GM23248 (cell line): ENCODE data around the gene TES. TPM values are rescaled to one million over a fixed set of nuclear protein-coding genes. Genes with fewer than 3 reads are reported as not detected.

Source experiments
- DNase-seq: peaks from one replicate; pipeline ENCODE4 v3.0.0-alpha.2; 2015
- H2AFZ ChIP-seq: fragments of 200-600 bp; sonication (generic); 2 replicates; pipeline ENCODE4 v1.6.1; 2016; ENCODE audit warnings: antibody characterized with exemption
- H3F3A ChIP-seq: fragments of 200-600 bp; sonication (generic); 2 replicates; pipeline ENCODE4 v1.6.1; 2016; ENCODE audit warnings: mild to moderate bottlenecking, antibody characterized with exemption, mixed run types; ENCODE audit not compliant: insufficient read depth
- H3K27ac ChIP-seq: fragments of 200-600 bp; sonication (generic); 2 replicates; pipeline ENCODE4 v1.5.1; 2016; ENCODE audit warnings: mild to moderate bottlenecking
- H3K27me3 ChIP-seq: fragments of 200-600 bp; sonication (generic); replicated peaks from 2 replicates; pipeline ENCODE4 v1.6.1; 2016; ENCODE audit warnings: mild to moderate bottlenecking; ENCODE audit not compliant: insufficient read depth
- H3K36me3 ChIP-seq: fragments of 200-600 bp; sonication (generic); 2 replicates; pipeline ENCODE4 v1.6.1; 2016; ENCODE audit warnings: low read depth, mild to moderate bottlenecking
- H3K4me1 ChIP-seq: fragments of 200-600 bp; sonication (generic); 2 replicates; pipeline ENCODE4 v1.6.1; 2016; ENCODE audit warnings: mild to moderate bottlenecking; ENCODE audit not compliant: insufficient read depth
- H3K4me2 ChIP-seq: fragments of 200-600 bp; sonication (generic); one replicate; pipeline ENCODE4 v1.6.1; 2016; ENCODE audit warnings: mild to moderate bottlenecking; ENCODE audit not compliant: unreplicated experiment
- H3K4me3 ChIP-seq: fragments of 200-600 bp; sonication (generic); 2 replicates; pipeline ENCODE4 v1.5.1; 2016; ENCODE audit warnings: mild to moderate bottlenecking
- H3K79me2 ChIP-seq: fragments of 200-600 bp; sonication (generic); 2 replicates; pipeline ENCODE4 v1.6.1; 2016; ENCODE audit warnings: mild to moderate bottlenecking; ENCODE audit not compliant: insufficient read depth
- H3K9ac ChIP-seq: fragments of 200-600 bp; sonication (generic); 2 replicates; pipeline ENCODE4 v1.6.1; 2016; ENCODE audit warnings: mild to moderate bottlenecking
- H3K9me2 ChIP-seq: fragments of 200-600 bp; sonication (generic); 2 replicates; pipeline ENCODE4 v1.6.1; 2016; ENCODE audit warnings: mixed run types, mild to moderate bottlenecking, moderate library complexity; ENCODE audit not compliant: insufficient read depth
- H3K9me3 ChIP-seq: fragments of 200-600 bp; sonication (generic); one replicate; pipeline ENCODE4 v1.6.1; 2017; ENCODE audit warnings: low read depth
- H4K20me1 ChIP-seq: fragments of 200-600 bp; sonication (generic); 2 replicates; pipeline ENCODE4 v1.6.0; 2016; ENCODE audit not compliant: insufficient read depth
- EZH2 ChIP-seq: fragments of 200-600 bp; sonication (generic); IDR thresholded peaks from 2 replicates; pipeline ENCODE4 v1.6.1; 2018; ENCODE audit warnings: antibody characterized with exemption, mild to moderate bottlenecking; ENCODE audit not compliant: insufficient read depth, poor library complexity, severe bottlenecking
- EZH2phosphoT487 ChIP-seq: fragments of 200-600 bp; sonication (generic); IDR thresholded peaks from 2 replicates; pipeline ENCODE4 v1.6.1; 2018; ENCODE audit warnings: antibody characterized with exemption, moderate library complexity, mild to moderate bottlenecking, low read depth; ENCODE audit not compliant: insufficient read depth
- WGBS, 2 experiments: methylation state at CpG; one replicate each; pipeline ENCODE4 v1.1.6; 2015 to 2017; ENCODE audit warnings: low lambda C conversion rate in 2 of 2, low coverage in 1 of 2; ENCODE audit errors: missing lambda C conversion rate in 2 of 2; 5-methylcytosine and 5-hydroxymethylcytosine counted together
- in situ Hi-C: fragments of 300-500 bp; cut with MboI; formaldehyde crosslinking; loops from 2 replicates; pipeline ENCODE4 v1.15.0; 2020
- polyA plus RNA-seq: library from polyadenylated mRNA; unstranded; fragments of >200 nt; fragmentation: Nextera tagmentation; extraction: Ambion mirVana; gene quantifications from 2 replicates; pipeline ENCODE4 v1.2.1, GENCODE V29; 2016
- total RNA-seq: library from RNA; depleted of rRNA; stranded (reverse); fragments of >200 nt; shearing (Covaris generic); gene quantifications from 2 replicates; pipeline ENCODE4 v1.2.3, GENCODE V29; 2014

Gene TES
- total and polyA plus RNA-seq, 2 experiments from 2014 or later, result 32.5 to 41.5 TPM

DNA sequence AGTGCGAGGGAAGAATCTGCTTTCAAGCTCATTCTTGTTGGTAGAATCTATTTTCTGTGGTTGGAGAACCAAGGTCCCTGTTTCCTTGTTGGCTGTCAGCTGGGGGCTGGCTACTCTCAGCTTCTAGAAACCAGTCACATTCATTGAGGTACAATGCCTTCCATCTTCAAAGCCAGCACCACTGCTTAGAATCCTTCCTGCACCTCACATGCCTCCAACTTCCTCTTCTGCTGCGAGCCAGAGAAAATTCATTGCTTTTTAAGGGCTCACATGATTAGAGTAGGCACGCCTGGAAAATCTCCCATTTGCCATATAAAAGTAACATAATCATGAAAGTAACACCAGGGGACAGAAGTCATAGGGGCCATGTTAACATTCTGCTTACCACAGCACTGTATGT is 28.7 kb downstream of the TES start:
- H3F3A ChIP-seq, result 0 out of 2 replicates have a peak, but pooled peaks cover 7% of the 10 kb centered on the region
- 91 to 94% methylated on average over 3 of the region's 3 CpGs for WGBS, 2 experiments
- no peak for DNase-seq
- no peak overlapping the region for H3K4me3 ChIP-seq
- no peaks in the 10 kb centered on the region for H3K79me2 ChIP-seq
- H3K9me3 ChIP-seq, result no peaks in the 10 kb centered on the region
- H3K27ac ChIP-seq, result no peak overlapping the region
- in situ Hi-C loops, result loop anchor here (5.0 kb wide), 1 partner anchor 62 kb away; no protein-coding TSS in a partner anchor
- no peak for TF ChIP-seq EZH2
- TF ChIP-seq EZH2phosphoT487, result no peak
- no peak overlapping the region for H2AFZ ChIP-seq
- H3K27me3 ChIP-seq, result no peaks in the 10 kb centered on the region
- H3K36me3 ChIP-seq, result no peaks in the 10 kb centered on the region
- H4K20me1 ChIP-seq, result no peaks in the 10 kb centered on the region
- H3K4me2 ChIP-seq, result no peak overlapping the region
- no peaks in the 10 kb centered on the region for H3K9me2 ChIP-seq
- peaks cover 23% of the 10 kb centered on the region for H3K4me1 ChIP-seq
- H3K9ac ChIP-seq, result no peak overlapping the region

DNA sequence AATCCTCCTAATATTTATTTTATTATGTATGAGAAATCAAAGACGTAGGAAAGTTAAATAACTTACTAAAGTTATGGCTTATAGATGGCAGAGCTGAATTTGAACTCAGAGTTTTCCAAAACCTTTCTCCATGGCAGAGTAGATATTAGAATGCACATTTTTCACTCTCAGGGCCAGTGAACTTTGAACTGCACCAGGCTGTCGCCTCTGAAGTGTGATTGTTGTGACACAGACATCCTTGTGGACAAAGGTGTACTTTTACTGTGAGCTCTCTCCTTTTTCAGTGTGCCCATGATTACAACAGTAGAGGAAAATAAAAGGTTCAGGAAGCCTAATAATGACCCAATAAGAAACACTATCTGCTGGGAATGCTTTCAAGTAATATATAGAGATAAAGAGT is 29.1 kb downstream of the TES start:
- no peak overlapping the region for H3K4me2 ChIP-seq
- 97 to 98% methylated on average over 2 of the region's 2 CpGs for WGBS, 2 experiments
- in situ Hi-C loops, result loop anchor here (5.0 kb wide), 1 partner anchor 62 kb away; no protein-coding TSS in a partner anchor
- H3K27ac ChIP-seq, result no peak overlapping the region
- H2AFZ ChIP-seq, result no peak overlapping the region
- H3F3A ChIP-seq, result 0 out of 2 replicates have a peak, but pooled peaks cover 7% of the 10 kb centered on the region
- no peak for DNase-seq
- TF ChIP-seq EZH2 (no peak), EZH2phosphoT487 (no peak)
- H3K9me2 ChIP-seq, result no peaks in the 10 kb centered on the region
- H3K4me3 ChIP-seq, result no peak overlapping the region
- H3K4me1 ChIP-seq, result peaks cover 23% of the 10 kb centered on the region
- no peaks in the 10 kb centered on the region for H3K79me2 ChIP-seq
- no peaks in the 10 kb centered on the region for H3K9me3 ChIP-seq
- H3K9ac ChIP-seq, result no peak overlapping the region
- H3K27me3 ChIP-seq, result no peaks in the 10 kb centered on the region
- no peaks in the 10 kb centered on the region for H3K36me3 ChIP-seq
- H4K20me1 ChIP-seq, result no peaks in the 10 kb centered on the region

DNA sequence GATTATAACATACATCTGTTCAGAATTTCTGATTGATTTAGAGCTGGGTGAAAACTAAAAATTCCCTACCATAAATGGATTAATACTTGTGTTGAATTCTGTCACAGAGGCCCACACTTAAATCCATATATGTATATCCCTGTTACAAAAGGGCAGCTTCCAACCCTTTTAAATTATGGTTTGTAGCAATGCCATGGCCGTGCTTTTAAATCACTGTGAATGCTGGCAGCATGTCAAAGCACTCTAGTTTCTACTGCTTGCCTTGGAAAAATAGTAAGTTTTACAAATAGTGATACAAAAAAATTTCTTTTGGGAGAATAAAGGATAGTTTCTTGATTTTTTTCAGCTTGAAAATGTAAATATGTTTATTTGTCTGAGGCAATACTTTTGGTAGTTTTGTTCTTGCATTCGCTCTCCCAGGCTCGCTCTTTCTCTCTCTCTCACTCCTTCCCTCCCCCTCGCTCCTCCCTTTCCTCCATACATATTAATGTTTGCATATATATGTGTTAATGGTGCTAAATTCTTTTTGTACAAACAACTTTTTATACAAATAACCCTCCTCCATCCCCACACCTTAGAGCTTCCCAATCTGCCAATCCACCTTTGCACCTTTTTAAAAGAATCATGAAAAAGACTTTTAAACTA is 29.8 kb downstream of the TES start:
- Histone ChIP-seq H3K27ac (no peak overlapping the region), H2AFZ (no peak overlapping the region), H3K4me1 (peaks cover 23% of the 10 kb centered on the region), H3K36me3 (no peaks in the 10 kb centered on the region), H3K4me2 (no peak overlapping the region), H3K4me3 (no peak overlapping the region), H3K27me3 (no peaks in the 10 kb centered on the region), H3K9me3 (no peaks in the 10 kb centered on the region), H3K79me2 (no peaks in the 10 kb centered on the region), H3K9me2 (no peaks in the 10 kb centered on the region), H4K20me1 (no peaks in the 10 kb centered on the region), H3F3A (0 out of 2 replicates have a peak, but pooled peaks cover 7% of the 10 kb centered on the region), H3K9ac (no peak overlapping the region)
- no peak for TF ChIP-seq EZH2
- TF ChIP-seq EZH2phosphoT487, result no peak
- WGBS, 2 experiments, result 82 to 85% methylated on average over 4 of the region's 4 CpGs
- in situ Hi-C loops, result no loop called here
- no peak for DNase-seq

DNA sequence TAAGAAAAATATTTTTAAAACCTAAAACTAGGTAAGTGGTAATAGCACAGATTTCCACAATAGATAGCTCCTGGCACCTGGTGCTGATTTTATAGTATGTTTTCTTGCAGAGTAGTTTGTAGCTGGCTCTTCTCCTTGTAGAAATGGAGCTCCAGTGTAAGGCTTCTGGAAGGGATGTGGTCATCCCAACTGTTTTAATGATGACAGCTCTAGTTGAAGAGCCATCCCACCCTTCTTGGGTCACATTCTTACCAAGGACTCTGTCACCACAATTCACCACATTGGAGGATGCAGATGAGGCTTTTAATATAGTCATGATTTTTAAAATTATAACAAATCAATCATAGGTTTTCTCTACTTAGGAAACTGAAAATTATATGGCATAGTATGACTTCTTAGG is 31.0 kb downstream of the TES start:
- no peak overlapping the region for H3K4me3 ChIP-seq
- 0 out of 2 replicates have a peak, but pooled peaks cover 7% of the 10 kb centered on the region for H3F3A ChIP-seq
- no peaks in the 10 kb centered on the region for H3K27me3 ChIP-seq
- no peak for DNase-seq
- no peaks in the 10 kb centered on the region for H3K9me2 ChIP-seq
- no peaks in the 10 kb centered on the region for H3K36me3 ChIP-seq
- TF ChIP-seq EZH2 (no peak), EZH2phosphoT487 (no peak)
- H3K4me2 ChIP-seq, result no peak overlapping the region
- H2AFZ ChIP-seq, result no peak overlapping the region
- no peaks in the 10 kb centered on the region for H4K20me1 ChIP-seq
- no peaks in the 10 kb centered on the region for H3K79me2 ChIP-seq
- no peak overlapping the region for H3K27ac ChIP-seq
- in situ Hi-C loops, result no loop called here
- H3K4me1 ChIP-seq, result peaks cover 23% of the 10 kb centered on the region
- H3K9me3 ChIP-seq, result no peaks in the 10 kb centered on the region
- no peak overlapping the region for H3K9ac ChIP-seq
